HG02610 (cell line): ENCODE measurements around the gene BCAN.
"Not testable (repeated sequence)": the region's sequence is repeated elsewhere in the genome, so short reads cannot be mapped to it uniquely, and the experiment has no call there.

Experiments
- ATAC-seq: cut with Tn5 transposase; IDR thresholded peaks from one replicate; pipeline ENCODE4 v1.9.1; 2021; ENCODE audit warnings: mild to moderate bottlenecking, moderate library complexity; ENCODE audit not compliant: unreplicated experiment

BCAN gene

DNA sequence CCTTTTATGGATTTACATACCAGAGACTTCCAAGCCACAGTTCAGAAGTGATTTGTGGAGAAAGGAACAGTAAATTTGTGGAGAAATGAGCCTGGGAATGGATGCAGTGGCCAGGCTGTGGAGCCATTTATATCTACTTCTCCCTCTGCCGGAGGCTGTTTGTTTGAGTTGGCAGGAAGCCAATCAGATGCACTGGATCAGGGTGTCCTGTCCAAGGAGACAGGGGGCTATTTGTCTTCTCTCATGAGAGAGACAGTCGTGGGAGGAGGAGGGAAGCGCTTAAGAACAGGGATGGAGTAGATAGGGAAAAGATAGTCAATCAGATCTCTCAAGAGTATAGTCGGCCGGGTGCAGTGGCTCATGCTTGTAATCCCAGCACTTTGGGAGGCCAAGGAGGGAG is 25.5 kb upstream of the BCAN start:
- no peak for ATAC-seq

- ATAC-seq = no peak
Observed at GRCh38 chr1:156618853-156619581, 22.9 kb upstream of the BCAN start, which contains the start of gene HAPLN2. Gene HAPLN2 (plus strand): TSS chr1:156619415. CDS start chr1:156623491, 4,076 bp downstream.

GRCh38 chr1:156619582-156619955 is 22.3 kb upstream of the BCAN start:
- no peak for ATAC-seq

DNA sequence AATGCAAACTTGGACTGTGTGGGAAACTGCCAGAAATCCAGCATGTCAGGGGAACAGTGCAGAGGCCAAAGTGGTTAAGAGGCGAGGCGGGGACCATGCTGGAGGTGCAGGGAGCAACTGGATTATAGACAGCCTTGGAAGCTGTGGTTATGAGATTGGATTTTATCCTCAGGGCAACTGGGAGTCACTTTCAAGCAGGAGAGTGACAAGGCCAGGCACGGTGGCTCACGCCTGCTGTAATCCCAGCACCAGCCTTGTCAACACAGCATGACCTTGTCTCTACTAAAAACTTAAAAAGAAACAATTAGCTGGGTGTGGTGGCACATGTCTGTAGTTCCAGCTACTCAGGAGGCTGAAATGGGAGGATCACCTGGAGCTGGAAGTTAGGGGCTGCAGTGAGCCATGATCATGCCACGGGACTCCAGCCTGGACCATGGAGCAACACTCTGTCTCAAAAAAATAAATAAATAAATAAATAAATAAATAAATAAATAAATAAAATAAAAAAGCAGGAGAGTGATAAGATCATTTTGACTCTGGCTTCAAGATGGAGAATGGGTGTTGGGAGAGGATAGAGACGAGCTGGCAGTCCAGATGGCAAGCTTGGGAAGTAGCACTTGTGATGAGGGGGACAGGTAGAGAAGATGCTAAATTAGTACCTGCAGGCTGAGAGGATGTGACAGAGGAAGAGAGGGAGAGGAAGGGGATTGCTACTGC is 19.2 kb upstream of the BCAN start:
- no peak for ATAC-seq

- no peak for ATAC-seq
Observed at GRCh38 chr1:156623946-156624813, 17.7 kb upstream of the BCAN start.

- no peak for ATAC-seq
Observed at GRCh38 chr1:156624814-156625435, 17.0 kb upstream of the BCAN start.

GRCh38 chr1:156625436-156626078 is 16.4 kb upstream of the BCAN start:
- ATAC-seq = no peak

DNA sequence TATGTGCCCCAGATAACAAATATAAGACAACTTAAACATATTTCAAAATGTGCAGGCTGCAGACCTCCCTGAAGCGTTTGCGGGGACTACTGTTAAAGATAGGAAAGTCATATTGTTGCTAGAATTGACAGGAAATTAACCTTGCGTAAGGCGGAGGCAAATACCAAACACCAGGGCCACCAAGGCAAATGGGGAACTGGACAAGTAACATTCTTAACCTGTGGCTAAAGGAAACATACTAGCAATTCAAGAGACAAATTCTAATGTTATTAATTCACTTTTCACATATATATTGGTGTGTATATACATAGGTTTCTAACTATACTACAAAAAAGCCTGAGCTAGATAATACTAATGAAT is 15.9 kb upstream of the BCAN start:
- ATAC-seq = no peak

- ATAC-seq = no peak
Observed at GRCh38 chr1:156627313-156627880, 14.5 kb upstream of the BCAN start.

DNA sequence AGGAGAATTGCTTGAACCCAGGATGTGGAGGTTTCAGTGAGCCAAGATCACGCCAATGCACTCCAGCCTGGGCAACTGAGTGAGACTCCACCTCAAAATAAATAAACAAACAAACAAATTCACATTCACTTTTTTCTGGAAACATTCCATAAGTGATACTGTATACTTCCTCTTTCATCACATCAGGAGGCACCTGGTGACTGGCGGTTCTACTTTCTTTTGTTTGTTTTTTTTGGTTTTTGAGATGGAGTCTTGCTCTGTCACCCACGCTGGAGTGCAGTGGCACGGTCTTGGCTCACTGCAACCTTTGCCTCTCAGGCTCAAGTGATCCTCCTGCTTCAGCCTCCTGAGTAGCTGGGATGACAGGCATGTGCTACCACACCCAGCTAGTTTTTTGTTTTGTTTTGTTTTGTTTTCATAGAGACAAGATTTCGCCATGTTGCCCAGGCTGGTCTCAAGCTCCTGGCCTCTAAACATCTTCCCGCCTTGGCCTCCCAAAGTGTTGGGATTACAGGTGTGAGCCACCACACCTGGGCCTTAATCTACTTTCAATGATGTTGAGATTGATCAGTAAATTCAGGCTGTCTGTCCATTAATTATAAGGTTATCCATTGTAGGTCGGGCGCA is 12.0 kb upstream of the BCAN start:
- no peak for ATAC-seq

DNA sequence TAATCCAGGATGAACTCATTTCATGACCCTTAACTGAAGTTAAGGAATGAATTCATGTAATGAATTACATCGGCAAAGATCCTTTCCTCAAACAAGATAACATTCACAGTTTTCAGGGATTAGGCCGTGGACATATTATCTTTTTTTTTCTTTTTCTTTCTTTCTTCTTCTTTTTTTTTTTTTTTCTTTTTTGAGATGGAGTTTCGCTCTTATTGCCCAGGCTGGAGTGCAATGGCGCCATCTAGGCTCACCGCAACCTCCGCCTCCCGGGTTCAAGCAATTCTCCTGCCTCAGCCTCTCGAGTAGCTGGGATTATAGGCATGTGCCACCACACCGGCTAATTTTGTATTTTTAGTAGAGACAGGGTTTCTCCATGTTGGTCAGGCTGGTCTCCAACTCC is 10.8 kb upstream of the BCAN start:
- ATAC-seq = not testable (repeated sequence)

DNA sequence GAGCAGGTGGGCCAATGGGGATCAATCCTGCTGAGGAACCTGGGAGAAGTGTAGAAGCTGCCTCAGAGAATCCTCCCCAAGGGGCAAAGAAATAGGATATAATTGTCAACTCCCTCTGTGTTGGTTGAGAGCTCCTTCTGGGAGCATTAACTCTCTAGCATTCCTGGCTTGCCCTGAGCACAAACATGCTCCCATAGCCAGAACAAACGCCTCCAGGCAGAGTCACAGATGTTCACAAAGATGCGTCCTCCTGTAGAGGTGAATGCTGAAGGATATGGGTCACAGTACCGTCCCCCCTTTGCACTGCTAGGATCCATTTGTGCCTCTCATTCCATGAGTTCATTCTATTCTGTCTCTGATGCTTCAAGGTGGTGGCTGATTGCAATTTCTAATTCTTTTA is 9.6 kb upstream of the BCAN start:
- ATAC-seq = no peak

- ATAC-seq = no peak
Observed at GRCh38 chr1:156638189-156638985, 3.5 kb upstream of the BCAN start.

GRCh38 chr1:156639601-156640101 is 2.3 kb upstream of the BCAN start:
- no peak for ATAC-seq

- no peak for ATAC-seq
Observed at GRCh38 chr1:156640842-156641706, 843 bp upstream of the BCAN start.

- no peak for ATAC-seq
Observed at GRCh38 chr1:156642265-156643048, 540 bp downstream of the BCAN start.
